GM19023 (cell line): Measurements from ENCODE around the gene MORN1.

Source experiments
- ATAC-seq: cut with Tn5 transposase; IDR thresholded peaks from one replicate; pipeline ENCODE4 v1.9.1; 2021; ENCODE audit warnings: mild to moderate bottlenecking, moderate library complexity; ENCODE audit not compliant: unreplicated experiment

Gene MORN1

GRCh38 chr1:2388004-2388913 lies 3.1 kb downstream of the MORN1 start:
- ATAC-seq = no peak

GRCh38 chr1:2386636-2387611 lies 4.4 kb downstream of the MORN1 start:
- no peak for ATAC-seq

- ATAC-seq = no peak
Measured at GRCh38 chr1:2385606-2386280, 5.6 kb downstream of the MORN1 start.

GRCh38 chr1:2384941-2385481 lies 6.3 kb downstream of the MORN1 start:
- ATAC-seq = no peak

GRCh38 chr1:2384130-2384860 lies 7.1 kb downstream of the MORN1 start:
- no peak for ATAC-seq

- ATAC-seq = no peak
Measured at GRCh38 chr1:2383576-2383975, 7.8 kb downstream of the MORN1 start.

GRCh38 chr1:2382621-2383361 lies 8.6 kb downstream of the MORN1 start:
- no peak for ATAC-seq

- no peak for ATAC-seq
Measured at GRCh38 chr1:2381741-2382620, 9.4 kb downstream of the MORN1 start.

- ATAC-seq = no peak
Measured at GRCh38 chr1:2380816-2381591, 10.3 kb downstream of the MORN1 start.

GRCh38 chr1:2379733-2380404 lies 11.5 kb downstream of the MORN1 start:
- no peak for ATAC-seq

GRCh38 chr1:2378956-2379732 lies 12.2 kb downstream of the MORN1 start:
- no peak for ATAC-seq

GRCh38 chr1:2378441-2378851 lies 12.9 kb downstream of the MORN1 start:
- no peak for ATAC-seq

- no peak for ATAC-seq
Measured at GRCh38 chr1:2377751-2378440, 13.5 kb downstream of the MORN1 start.

- ATAC-seq = no peak
Measured at GRCh38 chr1:2376931-2377672, 14.3 kb downstream of the MORN1 start.

- ATAC-seq = no peak
Measured at GRCh38 chr1:2376261-2376741, 15.1 kb downstream of the MORN1 start.
